ENCODE results near the gene INSIG1.

DNA sequence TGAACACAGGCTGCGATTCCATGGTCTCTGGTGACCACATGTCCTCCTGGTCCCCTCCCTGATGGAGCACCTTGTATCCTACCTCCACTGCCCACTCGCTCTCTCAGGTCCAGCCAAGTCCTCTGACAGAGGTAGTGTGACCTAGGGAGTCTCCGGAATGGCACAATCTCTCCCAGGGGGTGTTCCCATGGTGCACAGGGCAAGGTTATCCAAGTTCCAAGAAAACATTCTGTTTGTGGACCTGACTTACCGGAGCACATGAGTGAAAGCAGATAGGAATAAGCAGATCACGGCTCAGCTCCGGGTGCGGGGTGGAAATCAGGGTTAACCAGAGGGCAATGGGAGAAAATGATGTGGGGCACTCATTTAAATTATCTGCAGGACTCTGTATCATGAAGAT lies 45.8 kb upstream of the INSIG1 start:
- TF ChIP-seq, protein P1, sequence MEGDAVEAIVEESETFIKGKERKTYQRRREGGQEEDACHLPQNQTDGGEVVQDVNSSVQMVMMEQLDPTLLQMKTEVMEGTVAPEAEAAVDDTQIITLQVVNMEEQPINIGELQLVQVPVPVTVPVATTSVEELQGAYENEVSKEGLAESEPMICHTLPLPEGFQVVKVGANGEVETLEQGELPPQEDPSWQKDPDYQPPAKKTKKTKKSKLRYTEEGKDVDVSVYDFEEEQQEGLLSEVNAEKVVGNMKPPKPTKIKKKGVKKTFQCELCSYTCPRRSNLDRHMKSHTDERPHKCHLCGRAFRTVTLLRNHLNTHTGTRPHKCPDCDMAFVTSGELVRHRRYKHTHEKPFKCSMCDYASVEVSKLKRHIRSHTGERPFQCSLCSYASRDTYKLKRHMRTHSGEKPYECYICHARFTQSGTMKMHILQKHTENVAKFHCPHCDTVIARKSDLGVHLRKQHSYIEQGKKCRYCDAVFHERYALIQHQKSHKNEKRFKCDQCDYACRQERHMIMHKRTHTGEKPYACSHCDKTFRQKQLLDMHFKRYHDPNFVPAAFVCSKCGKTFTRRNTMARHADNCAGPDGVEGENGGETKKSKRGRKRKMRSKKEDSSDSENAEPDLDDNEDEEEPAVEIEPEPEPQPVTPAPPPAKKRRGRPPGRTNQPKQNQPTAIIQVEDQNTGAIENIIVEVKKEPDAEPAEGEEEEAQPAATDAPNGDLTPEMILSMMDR (conservative IDR thresholded peaks at IDR 0.05; ENCODE audit: low read depth, low read length): no peak
- no peak for TF ChIP-seq EZH2 (IDR thresholded peaks at IDR 0.05; ENCODE audit: borderline replicate concordance, low read depth, low read length, poor library complexity, severe bottlenecking)
